Omental fat pad (tissue), 4 donors: ENCODE results near the gene MPPED2. TPM values are rescaled to one million over a fixed set of nuclear protein-coding genes. Genes with fewer than 3 reads are reported as not detected.

Source experiments
- ATAC-seq: fragments of 150-250 bp; one replicate; pipeline ENCODE4 v1.9.1; 2016; ENCODE audit warnings: mild to moderate bottlenecking, moderate library complexity; ENCODE audit not compliant: low FRiP score
- DNase-seq: peaks from one replicate; pipeline ENCODE4 v3.0.0-alpha.2; 2019; ENCODE audit warnings: low spot score
- CTCF ChIP-seq, 3 donors: fragments of 450-650 bp; IDR thresholded peaks; one replicate each; pipeline ENCODE4 v1.5.1; 2016 to 2017; ENCODE audit warnings: antibody characterized with exemption in 3 of 3, mild to moderate bottlenecking in 3 of 3, moderate library complexity in 2 of 3
- total RNA-seq, 4 donors: library from RNA; depleted of rRNA; stranded (reverse); fragments of >200 nt; gene quantifications; one replicate each; pipeline ENCODE4 v1.1.0, GENCODE V29; 2016

MPPED2 gene
- total RNA-seq, 4 donors from 2014 or later, result 5.6 to 12.0 (median 8.7) TPM

- TF ChIP-seq CTCF (IDR thresholded peaks at IDR 0.05), result no peak
- ATAC-seq, result no peak
- DNase-seq, result no peak
Observed at GRCh38 chr11:30452842-30453241, 133.3 kb downstream of the MPPED2 start.

GRCh38 chr11:30452114-30452513 is 134.0 kb downstream of the MPPED2 start:
- ATAC-seq (no peak), DNase-seq (no peak)
- TF ChIP-seq CTCF (IDR thresholded peaks at IDR 0.05), result no peak

GRCh38 chr11:30451626-30452025 is 134.5 kb downstream of the MPPED2 start:
- no peak for DNase-seq
- no peak for ATAC-seq
- no peak for TF ChIP-seq CTCF (IDR thresholded peaks at IDR 0.05)

- ATAC-seq (no peak), DNase-seq (no peak)
- no peak for TF ChIP-seq CTCF (IDR thresholded peaks at IDR 0.05)
Observed at GRCh38 chr11:30451167-30451566, 135.0 kb downstream of the MPPED2 start.

GRCh38 chr11:30447058-30447640 is 139.0 kb downstream of the MPPED2 start:
- ATAC-seq (no peak), DNase-seq (no peak)
- TF ChIP-seq CTCF (IDR thresholded peaks at IDR 0.05), result no peak

- TF ChIP-seq CTCF (IDR thresholded peaks at IDR 0.05), result no peak
- DNase-seq, result no peak
- ATAC-seq, result no peak
Observed at GRCh38 chr11:30446520-30446919, 139.6 kb downstream of the MPPED2 start.

- ATAC-seq, result no peak
- DNase-seq, result no peak
- no peak for TF ChIP-seq CTCF (IDR thresholded peaks at IDR 0.05)
Observed at GRCh38 chr11:30445056-30445455, 141.1 kb downstream of the MPPED2 start.
